Ovary (tissue), 3 donors: ENCODE data around the gene RGS4.
A peak's percentile ranks its signal among the peaks of the same experiment; 100 is the strongest.

Source experiments
- EP300 ChIP-seq: sonication (generic); formaldehyde crosslinking; IDR thresholded peaks from one replicate; pipeline ENCODE4 v1.6.1; 2017; ENCODE audit warnings: antibody characterized with exemption
- TF ChIP-seq, protein P1 (sequence below), 3 donors: fragments of 450-650 bp in 2 of 3; fragments of 200-600 bp in 1 of 3; IDR thresholded peaks; one replicate each; pipeline versions ENCODE4 v1.5.1 to v1.8.0; 2016 to 2022; ENCODE audit warnings: antibody characterized with exemption in 3 of 3, mild to moderate bottlenecking in 1 of 3
- donor health status: DM: no; HTN: no; CAD: no.

DNA sequence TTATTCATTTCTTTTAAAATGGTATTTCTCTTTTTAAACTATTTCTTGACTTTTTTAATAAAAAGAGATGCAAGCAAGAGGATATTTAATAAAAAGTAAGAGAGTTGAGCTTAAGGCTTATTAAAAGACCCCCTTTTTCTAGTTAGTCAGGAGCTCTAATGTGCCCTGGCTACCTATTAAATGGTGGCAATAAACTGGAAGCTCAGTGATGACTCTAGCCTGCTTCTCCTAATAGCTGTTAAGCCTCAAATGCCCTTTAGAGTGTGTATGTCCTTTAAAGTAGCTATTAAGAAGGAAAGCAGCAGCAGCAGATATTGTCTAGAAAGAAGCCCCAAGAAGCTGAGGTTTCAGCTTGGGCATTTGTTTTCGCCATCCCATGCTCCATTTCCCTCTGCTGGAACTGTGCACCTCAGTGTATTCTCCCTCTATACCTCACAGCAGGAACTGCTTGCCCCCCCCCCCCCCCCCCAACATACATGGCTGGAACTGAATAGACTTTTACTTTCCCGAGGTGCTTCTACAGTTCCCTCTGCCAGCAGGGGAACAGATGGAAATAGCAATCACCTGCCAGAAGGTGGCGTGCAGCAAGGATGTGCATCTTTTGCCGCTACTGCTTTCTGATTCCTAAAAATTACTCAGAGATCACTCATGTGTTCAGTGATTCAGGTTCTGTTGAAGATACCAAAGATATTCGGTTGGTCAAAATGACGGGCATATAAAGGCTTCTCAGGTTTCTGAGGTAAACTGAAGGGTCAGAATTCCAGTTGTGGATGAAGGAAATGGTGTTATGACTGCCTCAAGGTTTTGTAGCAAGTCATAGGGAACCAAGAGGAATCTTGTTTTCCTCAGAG is 2.5 kb downstream of the RGS4 start:
- TF ChIP-seq, protein P1, sequence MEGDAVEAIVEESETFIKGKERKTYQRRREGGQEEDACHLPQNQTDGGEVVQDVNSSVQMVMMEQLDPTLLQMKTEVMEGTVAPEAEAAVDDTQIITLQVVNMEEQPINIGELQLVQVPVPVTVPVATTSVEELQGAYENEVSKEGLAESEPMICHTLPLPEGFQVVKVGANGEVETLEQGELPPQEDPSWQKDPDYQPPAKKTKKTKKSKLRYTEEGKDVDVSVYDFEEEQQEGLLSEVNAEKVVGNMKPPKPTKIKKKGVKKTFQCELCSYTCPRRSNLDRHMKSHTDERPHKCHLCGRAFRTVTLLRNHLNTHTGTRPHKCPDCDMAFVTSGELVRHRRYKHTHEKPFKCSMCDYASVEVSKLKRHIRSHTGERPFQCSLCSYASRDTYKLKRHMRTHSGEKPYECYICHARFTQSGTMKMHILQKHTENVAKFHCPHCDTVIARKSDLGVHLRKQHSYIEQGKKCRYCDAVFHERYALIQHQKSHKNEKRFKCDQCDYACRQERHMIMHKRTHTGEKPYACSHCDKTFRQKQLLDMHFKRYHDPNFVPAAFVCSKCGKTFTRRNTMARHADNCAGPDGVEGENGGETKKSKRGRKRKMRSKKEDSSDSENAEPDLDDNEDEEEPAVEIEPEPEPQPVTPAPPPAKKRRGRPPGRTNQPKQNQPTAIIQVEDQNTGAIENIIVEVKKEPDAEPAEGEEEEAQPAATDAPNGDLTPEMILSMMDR (IDR thresholded peaks at IDR 0.05) = peak in 2 of 3 donors; percentile 19 to 27
- TF ChIP-seq EP300 = no peak
